Sigmoid colon (tissue), 4 donors: ENCODE measurements around the gene PPP1CB.

ENCODE experiments used
- CTCF ChIP-seq, 4 experiments: fragments of 450-650 bp in 3 of 4; fragments of 200-600 bp in 1 of 4; IDR thresholded peaks; one replicate each; pipeline ENCODE4 v1.5.1; 2016 to 2019; ENCODE audit warnings: antibody characterized with exemption in 4 of 4, mild to moderate bottlenecking in 3 of 4, moderate library complexity in 2 of 4
- EP300 ChIP-seq, 4 donors: sonication (generic); formaldehyde crosslinking; IDR thresholded peaks; one replicate each; pipeline ENCODE4 v1.6.1; 2017; ENCODE audit warnings: antibody characterized with exemption in 4 of 4

- TF ChIP-seq EP300 (IDR thresholded peaks at IDR 0.05): no peak
- TF ChIP-seq CTCF (IDR thresholded peaks at IDR 0.05): no peak
Observed at GRCh38 chr2:28828382-28828781, 76.8 kb downstream of the PPP1CB start.
